HUES6 (cell line): Measurements from ENCODE around the gene ADAMTS14.

ENCODE experiments used
- H3K27ac ChIP-seq: 2 replicates; pipeline ENCODE4 v1.7.0; 2013; ENCODE audit warnings: low read depth, mild to moderate bottlenecking, low read length, inconsistent platforms
- H3K27me3 ChIP-seq: 2 replicates; pipeline ENCODE4 v1.6.1; 2013; ENCODE audit warnings: low read length; ENCODE audit not compliant: control insufficient read depth, insufficient read depth
- H3K36me3 ChIP-seq: 2 replicates; pipeline ENCODE4 v1.6.1; 2013; ENCODE audit warnings: low read length; ENCODE audit not compliant: control insufficient read depth, insufficient read depth
- H3K4me1 ChIP-seq: 2 replicates; pipeline ENCODE4 v1.6.1; 2013; ENCODE audit warnings: low read length; ENCODE audit not compliant: control insufficient read depth, insufficient read depth
- H3K4me3 ChIP-seq: 2 replicates; pipeline ENCODE4 v1.5.1; 2013; ENCODE audit warnings: low read depth, low read length
- H3K9ac ChIP-seq: one replicate; pipeline ENCODE4 v1.6.1; 2013; ENCODE audit warnings: mild to moderate bottlenecking, low read length
- H3K9me3 ChIP-seq: 2 replicates; pipeline ENCODE4 v1.6.1; 2013; ENCODE audit warnings: low read depth, low read length; ENCODE audit not compliant: control insufficient read depth, insufficient read depth

The ADAMTS14 gene

DNA sequence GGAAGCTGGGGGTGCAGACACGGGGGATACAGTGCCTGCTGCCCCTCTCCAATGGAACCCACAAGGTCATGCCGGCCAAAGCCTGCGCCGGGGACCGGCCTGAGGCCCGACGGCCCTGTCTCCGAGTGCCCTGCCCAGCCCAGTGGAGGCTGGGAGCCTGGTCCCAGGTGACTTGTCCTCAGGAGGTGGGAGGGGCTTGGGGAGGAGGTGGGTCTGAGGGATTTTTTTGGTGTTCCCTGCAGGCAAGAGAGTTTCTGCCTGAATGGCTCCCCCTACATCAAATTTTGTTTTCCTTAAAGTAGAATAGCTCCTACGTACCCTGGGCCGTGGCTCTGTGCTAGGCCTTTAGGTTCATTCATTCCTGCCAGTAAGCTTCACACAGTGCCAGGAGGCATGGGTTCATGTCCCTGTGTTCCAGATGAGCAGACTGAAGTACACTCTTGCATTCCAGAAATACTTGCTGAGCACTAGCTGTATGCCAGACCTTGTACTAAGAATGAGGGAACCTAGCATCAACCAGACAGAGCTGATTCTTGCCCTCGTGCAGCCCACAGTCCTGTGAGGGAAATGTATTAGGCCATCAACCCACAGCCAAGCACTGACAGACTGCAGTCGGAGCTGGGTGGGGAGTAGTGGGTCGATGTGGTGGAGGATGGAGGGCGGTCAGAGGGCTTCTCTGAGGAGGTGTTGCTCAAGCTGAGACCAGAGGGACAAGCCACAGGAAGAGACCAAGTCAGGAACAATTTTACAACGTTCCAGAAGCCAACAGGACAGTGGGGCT is 81.7 kb downstream of the ADAMTS14 start:
- H3K9ac ChIP-seq, result no peak overlapping the region
- peaks cover 18% of the 10 kb centered on the region; the same call in 1 of the 2 replicates for H3K4me1 ChIP-seq
- no peak overlapping the region for H3K27ac ChIP-seq
- no peaks in the 10 kb centered on the region for H3K9me3 ChIP-seq
- no peak overlapping the region for H3K4me3 ChIP-seq
- H3K36me3 ChIP-seq, result no peaks in the 10 kb centered on the region
- no peaks in the 10 kb centered on the region for H3K27me3 ChIP-seq

DNA sequence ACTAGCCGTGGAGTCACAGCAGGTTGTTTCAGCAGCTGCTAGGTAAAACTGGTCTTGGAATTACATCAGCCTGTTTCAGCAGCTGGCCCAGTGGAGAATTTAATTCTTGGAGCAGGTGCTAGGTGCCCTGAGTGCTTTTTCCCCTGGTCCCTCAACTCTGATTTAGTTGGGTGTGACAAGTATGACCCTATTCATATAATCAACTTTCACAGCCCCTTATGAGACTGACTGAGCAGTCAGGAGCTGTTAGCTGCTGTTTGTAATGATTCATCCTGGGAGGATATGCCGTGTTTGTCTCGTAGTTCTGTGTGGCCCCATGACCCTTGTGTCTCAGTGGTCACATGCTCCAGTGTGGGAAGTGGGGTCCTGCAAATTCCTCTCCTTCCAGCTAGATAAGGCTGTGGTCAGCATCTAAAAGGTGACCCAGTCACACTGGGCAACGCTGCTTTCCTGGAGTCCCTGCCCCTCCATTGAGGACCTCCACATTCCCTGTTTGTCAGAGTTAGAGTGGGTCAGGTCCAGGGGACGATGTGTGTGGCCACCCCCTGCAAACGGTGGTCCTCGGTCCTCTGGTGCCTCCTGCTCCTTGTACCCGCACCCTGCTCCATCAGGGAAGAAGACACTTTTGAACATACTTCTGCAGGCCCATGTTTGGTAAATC is 84.5 kb downstream of the ADAMTS14 start:
- Histone ChIP-seq H3K36me3 (no peaks in the 10 kb centered on the region), H3K27me3 (no peaks in the 10 kb centered on the region), H3K4me3 (no peak overlapping the region), H3K9ac (no peak overlapping the region), H3K4me1 (peaks cover 40% of the 10 kb centered on the region), H3K27ac (no peak overlapping the region), H3K9me3 (no peaks in the 10 kb centered on the region)

DNA sequence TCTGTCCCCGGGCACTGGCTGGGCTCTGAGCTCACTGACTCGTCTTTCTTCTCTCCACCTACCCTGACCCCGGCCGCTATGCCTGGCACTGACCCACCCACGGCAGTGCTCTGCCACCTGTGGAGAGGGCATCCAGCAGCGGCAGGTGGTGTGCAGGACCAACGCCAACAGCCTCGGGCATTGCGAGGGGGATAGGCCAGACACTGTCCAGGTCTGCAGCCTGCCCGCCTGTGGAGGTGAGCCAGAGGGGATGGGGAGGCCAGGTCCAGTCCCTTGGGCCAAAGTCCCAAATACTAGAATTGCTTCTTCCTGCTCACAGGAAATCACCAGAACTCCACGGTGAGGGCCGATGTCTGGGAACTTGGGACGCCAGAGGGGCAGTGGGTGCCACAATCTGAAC is 85.5 kb downstream of the ADAMTS14 start:
- Histone ChIP-seq H3K4me3 (no peak overlapping the region), H3K36me3 (no peaks in the 10 kb centered on the region), H3K27me3 (no peaks in the 10 kb centered on the region), H3K4me1 (peaks cover 39% of the 10 kb centered on the region), H3K9me3 (no peaks in the 10 kb centered on the region), H3K9ac (no peak overlapping the region), H3K27ac (no peak overlapping the region)

DNA sequence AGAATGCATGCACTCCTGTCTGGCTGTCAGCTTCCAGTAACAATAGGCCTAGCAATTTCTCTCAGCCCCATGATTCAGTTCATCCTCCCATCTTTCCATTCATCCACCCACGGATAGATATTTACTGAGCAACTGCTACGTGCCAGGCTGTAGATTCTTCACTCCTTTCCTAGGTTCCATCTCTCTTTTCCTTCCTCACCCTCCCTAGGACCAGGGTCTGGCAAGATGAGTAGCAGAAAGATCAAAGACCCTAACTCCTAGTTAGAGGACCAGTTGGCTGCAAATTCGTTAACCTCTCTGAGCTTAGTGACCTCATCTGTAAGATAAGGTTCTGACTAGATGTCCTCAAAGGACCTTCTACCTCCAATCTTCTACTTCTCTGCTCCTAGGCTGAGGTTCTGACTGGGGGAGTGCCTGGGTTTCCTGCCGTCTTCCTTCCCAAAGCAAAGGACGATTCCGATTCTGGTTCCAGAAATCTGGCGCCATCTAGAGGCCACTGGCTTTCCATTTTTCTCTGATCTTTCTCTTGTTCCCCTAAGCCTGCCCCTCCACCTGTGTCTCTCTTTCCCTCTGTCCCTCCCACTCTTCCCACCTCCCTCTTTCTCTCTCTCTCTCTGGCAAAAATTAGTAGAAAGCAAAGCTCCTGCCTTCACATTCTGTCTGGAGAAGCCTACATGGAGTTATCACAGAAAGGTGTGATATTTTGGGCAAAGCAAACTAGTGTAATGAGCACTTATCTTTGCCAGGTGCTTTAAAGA is 86.6 kb downstream of the ADAMTS14 start:
- Histone ChIP-seq H3K27ac (no peak overlapping the region), H3K4me1 (peaks cover 30% of the 10 kb centered on the region), H3K9ac (no peak overlapping the region), H3K36me3 (no peaks in the 10 kb centered on the region), H3K9me3 (no peaks in the 10 kb centered on the region), H3K4me3 (no peak overlapping the region), H3K27me3 (no peaks in the 10 kb centered on the region)

DNA sequence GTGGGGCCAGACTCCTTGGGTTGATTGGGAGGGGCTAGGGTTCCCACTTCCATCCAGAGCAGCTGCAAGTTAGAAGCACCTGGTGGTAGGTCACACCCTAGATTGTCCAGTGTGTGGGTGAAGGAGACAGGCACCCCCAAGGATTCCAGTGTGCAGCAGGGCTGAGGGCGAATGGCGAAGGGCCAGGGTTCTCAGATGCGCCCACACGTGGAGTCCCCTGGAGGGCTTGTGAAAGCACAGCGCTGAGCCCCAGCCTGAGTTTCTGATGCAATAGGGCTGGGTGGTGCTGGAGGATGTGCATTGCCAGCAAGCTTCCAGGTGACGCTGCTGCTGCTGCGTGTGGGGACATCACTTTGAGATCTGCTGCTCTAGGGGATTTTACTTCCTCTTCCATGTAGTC is 87.5 kb downstream of the ADAMTS14 start:
- Histone ChIP-seq H3K9me3 (no peaks in the 10 kb centered on the region), H3K9ac (no peak overlapping the region), H3K4me1 (peaks cover 22% of the 10 kb centered on the region), H3K36me3 (no peaks in the 10 kb centered on the region), H3K4me3 (no peak overlapping the region), H3K27ac (no peak overlapping the region), H3K27me3 (no peaks in the 10 kb centered on the region)

DNA sequence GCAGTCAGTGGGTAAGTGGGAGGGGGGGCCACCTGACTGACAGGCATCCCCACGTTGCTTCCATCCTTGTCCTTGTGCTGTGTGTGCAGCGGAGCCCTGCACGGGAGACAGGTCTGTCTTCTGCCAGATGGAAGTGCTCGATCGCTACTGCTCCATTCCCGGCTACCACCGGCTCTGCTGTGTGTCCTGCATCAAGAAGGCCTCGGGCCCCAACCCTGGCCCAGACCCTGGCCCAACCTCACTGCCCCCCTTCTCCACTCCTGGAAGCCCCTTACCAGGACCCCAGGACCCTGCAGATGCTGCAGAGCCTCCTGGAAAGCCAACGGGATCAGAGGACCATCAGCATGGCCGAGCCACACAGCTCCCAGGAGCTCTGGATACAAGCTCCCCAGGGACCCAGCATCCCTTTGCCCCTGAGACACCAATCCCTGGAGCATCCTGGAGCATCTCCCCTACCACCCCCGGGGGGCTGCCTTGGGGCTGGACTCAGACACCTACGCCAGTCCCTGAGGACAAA is 88.0 kb downstream of the ADAMTS14 start:
- H3K4me3 ChIP-seq, result no peak overlapping the region
- no peak overlapping the region for H3K27ac ChIP-seq

DNA sequence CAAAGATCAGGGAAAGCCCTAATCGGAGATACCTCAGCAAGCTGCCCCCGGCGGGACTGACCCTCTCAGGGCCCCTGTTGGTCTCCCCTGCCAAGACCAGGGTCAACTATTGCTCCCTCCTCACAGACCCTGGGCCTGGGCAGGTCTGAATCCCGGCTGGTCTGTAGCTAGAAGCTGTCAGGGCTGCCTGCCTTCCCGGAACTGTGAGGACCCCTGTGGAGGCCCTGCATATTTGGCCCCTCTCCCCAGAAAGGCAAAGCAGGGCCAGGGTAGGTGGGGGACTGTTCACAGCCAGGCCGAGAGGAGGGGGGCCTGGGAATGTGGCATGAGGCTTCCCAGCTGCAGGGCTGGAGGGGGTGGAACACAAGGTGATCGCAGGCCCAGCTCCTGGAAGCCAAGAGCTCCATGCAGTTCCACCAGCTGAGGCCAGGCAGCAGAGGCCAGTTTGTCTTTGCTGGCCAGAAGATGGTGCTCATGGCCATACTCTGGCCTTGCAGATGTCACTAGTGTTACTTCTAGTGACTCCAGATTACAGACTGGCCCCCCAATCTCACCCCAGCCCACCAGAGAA is 88.8 kb downstream of the ADAMTS14 start:
- H3K27me3 ChIP-seq, result no peaks in the 10 kb centered on the region
- no peak overlapping the region for H3K4me3 ChIP-seq
- H3K9ac ChIP-seq, result no peak overlapping the region
- no peaks in the 10 kb centered on the region for H3K36me3 ChIP-seq
- peaks cover 22% of the 10 kb centered on the region for H3K4me1 ChIP-seq
- H3K27ac ChIP-seq, result no peak overlapping the region
- H3K9me3 ChIP-seq, result peaks cover 13% of the 10 kb centered on the region

More for the DNA sequence above, 88.0 kb downstream of the ADAMTS14 start:
- Histone ChIP-seq H3K9ac (no peak overlapping the region), H3K36me3 (no peaks in the 10 kb centered on the region), H3K4me1 (peaks cover 22% of the 10 kb centered on the region), H3K27me3 (no peaks in the 10 kb centered on the region), H3K9me3 (peaks cover 5% of the 10 kb centered on the region)

DNA sequence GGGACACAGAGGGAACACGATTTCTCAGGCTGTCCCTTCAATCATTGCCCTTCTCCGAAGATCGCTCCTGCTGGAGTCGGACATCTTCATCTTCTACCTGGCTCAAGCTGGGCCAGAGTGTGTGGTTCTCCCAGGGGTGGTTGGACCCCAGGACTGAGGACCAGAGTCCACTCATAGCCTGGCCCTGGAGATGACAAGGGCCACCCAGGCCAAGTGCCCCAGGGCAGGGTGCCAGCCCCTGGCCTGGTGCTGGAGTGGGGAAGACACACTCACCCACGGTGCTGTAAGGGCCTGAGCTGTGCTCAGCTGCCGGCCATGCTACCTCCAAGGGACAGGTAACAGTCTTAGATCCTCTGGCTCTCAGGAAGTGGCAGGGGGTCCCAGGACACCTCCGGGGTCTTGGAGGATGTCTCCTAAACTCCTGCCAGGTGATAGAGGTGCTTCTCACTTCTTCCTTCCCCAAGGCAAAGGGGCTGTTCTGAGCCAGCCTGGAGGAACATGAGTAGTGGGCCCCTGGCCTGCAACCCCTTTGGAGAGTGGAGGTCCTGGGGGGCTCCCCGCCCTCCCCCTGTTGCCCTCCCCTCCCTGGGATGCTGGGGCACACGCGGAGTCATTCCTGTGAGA is 89.5 kb downstream of the ADAMTS14 start:
- H3K27ac ChIP-seq, result no peak overlapping the region
- no peaks in the 10 kb centered on the region for H3K36me3 ChIP-seq
- H3K9ac ChIP-seq, result no peak overlapping the region
- peaks cover 22% of the 10 kb centered on the region for H3K4me1 ChIP-seq
- H3K4me3 ChIP-seq, result no peak overlapping the region
- peaks cover 21% of the 10 kb centered on the region for H3K9me3 ChIP-seq
- H3K27me3 ChIP-seq, result no peaks in the 10 kb centered on the region

DNA sequence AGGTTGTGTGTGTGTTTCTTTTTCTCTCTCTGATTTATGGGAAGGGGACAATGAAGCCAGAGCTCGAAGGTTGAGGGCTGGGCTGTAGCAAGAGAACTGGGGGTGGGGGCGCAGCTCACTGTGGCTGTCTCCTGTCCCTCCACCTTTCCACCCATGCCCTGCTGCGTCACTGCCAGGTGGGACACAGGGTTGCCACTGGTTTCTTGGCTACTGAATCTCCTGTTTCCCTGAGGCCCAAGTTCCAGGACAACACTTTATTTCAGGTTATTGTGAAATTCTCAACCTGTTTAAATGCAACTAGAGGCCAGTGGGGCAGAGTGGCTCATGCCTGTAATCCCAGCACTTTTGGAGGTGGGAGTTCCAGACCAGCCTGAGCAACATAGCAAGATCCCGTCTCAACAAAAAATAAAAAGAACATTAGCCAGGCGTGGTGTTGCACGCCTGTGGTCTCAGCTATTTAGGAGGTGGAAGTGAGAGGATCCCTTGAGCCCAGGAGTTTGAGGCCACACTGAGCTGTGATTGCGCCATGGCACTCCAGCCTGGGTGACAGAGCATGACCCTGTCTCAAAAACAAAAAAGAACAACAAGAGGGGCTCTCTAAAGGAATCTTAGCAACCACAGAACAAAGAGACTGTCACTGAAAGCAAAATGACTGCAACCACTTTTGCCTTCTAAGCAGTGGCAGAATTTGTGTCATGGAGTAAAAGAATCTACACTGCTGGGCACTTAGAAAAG is 90.3 kb downstream of the ADAMTS14 start:
- Histone ChIP-seq H3K4me1 (peaks cover 22% of the 10 kb centered on the region), H3K27ac (no peak overlapping the region), H3K27me3 (no peaks in the 10 kb centered on the region), H3K9ac (no peak overlapping the region), H3K9me3 (peaks cover 25% of the 10 kb centered on the region), H3K36me3 (no peaks in the 10 kb centered on the region), H3K4me3 (no peak overlapping the region)

DNA sequence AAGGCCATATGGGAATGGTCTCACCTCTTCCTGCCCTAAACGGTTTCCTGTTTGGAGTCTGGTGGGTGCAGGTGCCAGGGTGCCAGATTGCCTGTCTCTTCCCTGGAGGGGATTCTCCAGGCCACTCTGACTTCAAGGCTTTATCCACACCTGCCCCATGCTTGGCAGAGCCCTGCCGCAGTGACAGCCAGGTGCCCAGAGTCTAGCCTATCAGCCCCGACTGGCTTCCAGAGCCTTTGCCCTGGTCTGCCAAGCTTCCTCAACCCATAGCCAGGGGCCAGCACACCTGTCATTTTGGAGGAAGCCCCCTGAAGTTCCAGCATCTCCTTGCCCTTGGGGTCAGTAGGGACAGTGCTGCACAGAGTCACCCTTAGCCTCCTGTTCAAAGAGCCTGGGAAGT is 91.3 kb downstream of the ADAMTS14 start:
- Histone ChIP-seq H3K4me1 (peaks cover 22% of the 10 kb centered on the region), H3K9ac (no peak overlapping the region), H3K36me3 (no peaks in the 10 kb centered on the region), H3K27ac (no peak overlapping the region), H3K4me3 (no peak overlapping the region), H3K9me3 (peaks cover 25% of the 10 kb centered on the region), H3K27me3 (no peaks in the 10 kb centered on the region)
